HG02571 (cell line): Measurements from ENCODE around the gene PEX1.
"Not testable (repeated sequence)": the region's sequence is repeated elsewhere in the genome, so short reads cannot be mapped to it uniquely, and the experiment has no call there.

ENCODE experiments used
- ATAC-seq: cut with Tn5 transposase; IDR thresholded peaks from one replicate; pipeline ENCODE4 v1.9.1; 2021; ENCODE audit warnings: mild to moderate bottlenecking, moderate library complexity; ENCODE audit not compliant: unreplicated experiment

Gene PEX1

DNA sequence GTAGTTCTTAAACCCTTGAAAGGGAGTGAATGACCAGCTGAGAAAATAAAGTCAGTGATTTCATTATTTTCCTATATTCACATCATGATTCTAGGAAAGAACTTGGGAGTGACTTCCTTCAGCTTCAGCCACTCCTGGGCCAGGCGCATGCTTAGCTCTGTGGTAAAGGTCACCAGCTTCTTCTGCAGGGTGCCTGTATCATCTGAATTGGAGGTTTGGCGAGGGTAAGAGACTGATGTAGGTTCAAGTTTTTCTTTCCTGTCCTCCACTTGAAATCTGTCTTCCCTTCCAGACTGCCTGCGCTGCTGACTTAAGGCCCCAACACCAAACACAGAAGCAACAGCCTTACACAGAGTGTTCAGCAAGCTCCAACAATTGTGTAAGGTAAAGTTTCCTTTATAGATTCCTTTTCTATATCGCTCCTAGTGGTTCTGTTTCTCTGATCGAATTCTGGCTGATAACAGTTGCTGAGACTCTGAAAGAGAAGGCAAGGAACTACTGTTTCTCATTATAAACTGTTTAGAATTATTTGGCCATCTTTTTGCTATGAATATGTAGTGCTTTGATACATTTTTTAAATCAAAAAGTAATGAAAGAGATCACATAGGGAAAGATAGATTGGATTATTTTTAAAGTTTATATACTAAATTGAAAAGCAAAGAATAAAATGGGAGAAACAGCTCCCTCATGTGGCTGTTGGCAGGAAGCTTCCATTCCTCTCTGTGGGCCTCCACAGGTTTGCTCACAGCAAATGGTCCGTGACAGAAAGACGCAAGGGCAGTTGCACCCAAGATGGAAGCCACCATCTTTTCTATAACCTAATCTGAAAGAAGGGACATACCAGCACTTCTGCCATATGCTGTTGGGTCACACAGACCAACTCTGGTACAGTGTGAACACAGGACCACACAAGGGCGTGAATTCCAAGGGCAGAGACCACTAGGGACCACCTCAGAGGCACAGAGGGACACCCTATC lies 67.0 kb downstream of the PEX1 start:
- ATAC-seq, result peak; percentile 50

DNA sequence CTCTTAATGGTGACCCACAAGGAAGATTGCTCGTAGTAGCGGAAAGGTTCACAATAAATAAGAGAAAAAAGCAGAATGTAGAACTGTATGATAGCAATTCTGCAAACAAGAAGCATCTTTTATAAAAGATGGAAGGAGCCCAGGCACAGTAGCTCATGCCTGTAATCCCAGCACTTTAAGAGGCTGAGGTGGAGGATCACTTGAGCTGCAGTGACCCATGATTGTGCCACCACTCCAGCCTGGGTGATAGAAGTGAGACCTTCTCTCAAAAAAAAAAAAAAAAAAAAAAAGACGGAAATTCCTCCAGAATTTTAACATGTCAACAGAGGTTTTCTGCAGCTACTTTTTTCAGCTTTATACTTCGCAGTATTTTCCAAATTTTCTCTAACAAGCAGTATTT lies 67.8 kb downstream of the PEX1 start:
- no peak for ATAC-seq

DNA sequence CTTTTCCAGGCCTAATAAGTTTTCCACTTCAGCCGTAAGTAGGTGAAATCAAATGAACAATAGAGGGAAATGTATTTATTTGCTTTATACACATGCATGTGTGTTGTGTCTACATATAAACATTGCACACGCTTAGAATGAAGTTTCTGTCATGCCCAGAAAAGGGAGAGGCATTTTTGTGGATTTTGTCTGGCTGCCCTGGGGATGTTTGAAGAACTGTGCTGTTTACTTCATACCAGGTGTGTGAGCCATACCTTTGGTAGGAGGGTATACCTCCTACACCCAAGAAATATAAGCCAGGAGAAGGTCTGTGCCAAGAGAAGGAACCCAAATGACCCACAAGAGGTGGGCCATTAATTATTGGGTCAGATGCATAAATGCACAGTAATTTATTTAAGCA lies 68.2 kb downstream of the PEX1 start:
- no peak for ATAC-seq

DNA sequence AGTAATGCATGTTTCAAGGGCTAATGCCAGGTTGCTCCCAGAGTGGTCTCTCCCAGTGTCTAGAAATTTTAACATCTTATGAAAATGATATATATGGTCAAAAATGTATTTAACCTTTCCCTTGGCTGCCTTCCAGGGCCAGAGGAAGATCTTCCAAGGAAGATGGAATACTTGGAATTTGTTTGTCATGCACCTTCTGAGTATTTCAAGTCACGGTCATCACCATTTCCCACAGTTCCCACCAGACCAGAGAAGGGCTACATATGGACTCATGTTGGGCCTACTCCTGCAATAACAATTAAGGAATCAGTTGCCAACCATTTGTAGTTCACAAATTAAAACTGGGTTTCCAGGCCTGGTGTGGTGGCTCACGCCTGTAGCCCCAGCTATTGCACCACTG lies 72.1 kb downstream of the PEX1 start:
- ATAC-seq, result no peak

DNA sequence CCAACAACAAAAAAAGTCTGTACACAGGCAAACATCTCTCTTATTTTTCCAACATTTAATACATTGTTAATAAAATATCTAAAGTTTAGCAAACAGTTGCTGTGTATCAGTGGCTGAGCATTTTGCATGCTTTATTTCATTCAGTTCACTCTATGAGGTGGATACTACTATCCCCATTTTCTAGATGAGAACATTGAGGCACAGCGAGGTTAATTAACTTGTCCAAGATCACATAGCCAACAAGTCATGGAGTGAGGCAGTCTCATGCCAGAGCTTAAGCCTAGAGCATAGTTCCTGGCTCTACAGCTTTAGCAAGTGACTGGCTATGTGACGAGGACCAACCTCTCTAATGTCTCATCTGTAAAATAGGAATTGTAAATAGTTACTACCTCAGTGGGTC lies 76.7 kb downstream of the PEX1 start:
- ATAC-seq, result no peak

DNA sequence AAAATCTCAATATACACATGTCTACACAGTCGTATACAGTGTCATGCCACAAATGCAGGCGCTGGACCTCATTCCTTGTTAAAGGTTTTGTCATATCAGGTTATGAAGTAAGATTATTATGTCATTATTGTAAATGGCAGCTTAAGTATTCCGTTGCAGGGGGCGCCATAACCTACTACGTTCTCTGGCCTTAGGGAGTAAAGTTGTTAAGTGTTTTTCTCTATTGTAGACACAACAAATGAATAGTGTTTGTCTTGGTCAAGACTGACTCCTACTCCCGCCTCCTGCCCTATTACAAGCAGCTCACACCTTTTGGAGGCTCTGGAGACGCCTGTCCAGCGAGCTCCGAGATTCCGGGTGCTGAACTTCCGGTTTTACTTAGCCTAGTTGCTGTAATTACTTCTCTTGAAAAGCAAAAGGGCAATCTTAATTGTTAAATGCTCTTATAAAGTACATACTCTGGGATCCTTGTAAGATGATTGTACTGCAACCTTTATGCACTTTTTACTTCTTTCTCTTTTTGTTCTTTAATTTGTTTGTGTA lies 80.0 kb downstream of the PEX1 start:
- peak; percentile 39 for ATAC-seq

DNA sequence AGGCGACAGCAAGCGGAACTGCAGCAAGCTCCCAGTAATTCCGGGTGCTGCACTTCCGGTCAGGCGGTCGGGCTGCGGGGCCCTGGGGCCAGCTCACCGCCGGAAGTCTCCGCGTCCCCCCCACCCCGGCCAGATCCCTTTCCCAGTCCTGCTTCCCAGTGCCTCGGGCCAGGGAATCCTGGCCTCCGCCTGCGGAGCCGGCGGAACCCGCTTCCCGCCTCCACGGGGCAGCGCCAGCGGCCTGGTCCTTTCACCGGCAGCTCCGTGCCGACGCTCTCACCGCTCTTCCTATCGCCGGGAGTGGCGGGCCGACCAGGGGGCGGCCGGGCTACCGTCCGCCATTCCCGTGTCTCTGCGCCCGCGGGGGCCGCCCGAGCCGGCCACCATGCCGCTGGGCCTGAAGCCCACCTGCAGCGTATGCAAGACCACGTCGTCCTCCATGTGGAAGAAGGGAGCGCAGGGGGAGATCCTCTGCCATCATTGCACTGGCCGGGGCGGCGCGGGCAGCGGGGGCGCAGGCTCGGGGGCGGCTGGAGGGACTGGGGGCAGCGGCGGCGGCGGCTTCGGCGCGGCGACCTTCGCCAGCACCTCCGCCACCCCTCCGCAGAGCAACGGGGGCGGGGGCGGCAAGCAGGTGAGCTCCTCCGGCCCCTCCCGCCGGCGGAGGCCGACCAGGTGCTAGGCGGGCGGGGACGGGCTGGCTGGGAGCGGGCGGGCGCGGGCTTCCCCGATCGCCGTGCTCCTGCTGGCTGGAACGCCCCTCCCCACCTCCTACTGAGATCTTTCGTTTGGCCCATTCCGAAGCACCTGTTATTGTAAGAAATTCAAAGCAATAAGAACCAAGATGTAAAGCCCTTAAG lies 80.7 kb downstream of the PEX1 start, which contains the start of gene GATAD1:
TSS of gene GATAD1 (plus strand) at position 138 of the 860 bp plus-strand sequence. CDS start at position 386, 248 bp downstream.
- peak; percentile 87 for ATAC-seq

DNA sequence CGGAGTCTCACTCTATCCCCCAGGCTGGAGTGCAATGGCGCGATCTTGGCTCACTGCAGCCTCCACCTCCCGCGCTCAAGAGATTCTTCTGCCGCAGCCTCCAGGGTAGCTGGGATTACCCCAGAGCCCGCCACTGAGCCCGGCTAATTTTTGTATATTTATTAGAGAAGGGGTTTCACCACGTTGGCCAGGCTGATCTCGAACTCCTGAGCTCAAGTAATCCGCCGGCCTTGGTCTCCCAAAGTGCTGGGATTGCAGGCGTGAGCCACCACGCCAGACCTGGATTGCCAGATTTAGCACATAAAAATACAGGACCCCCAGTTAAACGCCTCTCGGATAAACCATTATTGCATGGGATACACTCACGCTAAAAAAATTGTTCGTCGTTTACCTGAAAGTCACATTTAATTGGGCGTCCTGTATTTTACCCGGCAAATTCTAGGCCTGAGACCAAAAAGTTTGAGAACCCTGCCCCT lies 81.4 kb downstream of the PEX1 start:
- ATAC-seq, result no peak

DNA sequence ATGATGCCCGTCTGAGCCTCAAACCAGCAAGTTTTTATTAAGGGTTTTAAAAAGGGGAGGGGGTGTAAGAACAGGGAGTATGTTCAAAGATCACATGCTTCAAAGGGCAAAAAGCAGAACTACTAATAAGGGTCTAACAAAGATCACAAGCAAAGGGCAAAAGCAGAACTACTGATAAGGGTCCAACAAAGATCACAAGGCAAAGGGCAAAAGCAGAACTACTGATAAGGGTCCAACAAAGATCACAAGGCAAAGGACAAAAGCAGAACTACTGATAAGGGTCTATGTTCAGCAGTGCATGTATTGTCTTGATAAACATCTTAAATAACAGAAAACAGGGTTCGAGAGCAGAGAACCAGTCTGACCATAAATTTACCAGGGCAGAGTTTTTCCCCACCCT lies 85.6 kb downstream of the PEX1 start:
- not testable (repeated sequence) for ATAC-seq

DNA sequence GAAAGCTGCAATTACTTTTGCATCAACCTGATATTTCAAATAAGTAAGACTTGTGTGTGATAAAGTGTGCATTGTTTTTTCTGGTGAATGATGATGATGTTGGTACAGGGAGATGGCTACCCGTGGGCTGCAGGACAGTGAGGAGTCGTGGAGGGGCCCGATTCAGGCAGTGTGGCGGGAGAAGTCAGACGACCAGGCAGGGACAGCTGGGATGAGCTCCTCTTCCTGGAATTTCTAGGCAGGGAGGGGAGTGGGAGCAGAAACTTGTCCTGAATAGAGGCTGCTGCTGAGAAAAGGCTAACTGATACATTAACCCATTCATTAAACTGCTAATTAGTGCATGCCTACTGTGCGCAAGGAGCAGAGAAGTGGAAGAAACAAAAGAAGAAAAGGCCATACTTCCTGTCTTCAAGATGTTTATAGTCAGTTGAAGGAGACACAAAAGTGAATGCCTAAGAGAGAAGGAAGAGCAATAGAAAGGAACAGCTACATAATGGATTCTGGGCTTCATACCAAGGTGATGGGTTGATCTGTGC lies 90.3 kb downstream of the PEX1 start:
- ATAC-seq, result no peak
